ENCODE results near the gene SMOC1.

Gene SMOC1

GRCh38 chr14:69865701-69866365 lies 13.4 kb upstream of the SMOC1 start:
- no peak for DNase-seq

- DNase-seq, result no peak
These were observed 10.8 kb upstream of the SMOC1 start for GRCh38 chr14:69868363-69868963.

GRCh38 chr14:69870613-69871012 lies 8.6 kb upstream of the SMOC1 start:
- no peak for DNase-seq

GRCh38 chr14:69873877-69874780 lies 5.1 kb upstream of the SMOC1 start:
- no peak for DNase-seq

GRCh38 chr14:69876221-69876847 lies 2.9 kb upstream of the SMOC1 start:
- no peak for DNase-seq

- no peak for DNase-seq
These were observed 2.3 kb upstream of the SMOC1 start for GRCh38 chr14:69876848-69877306.

- no peak for DNase-seq
These were observed 1.7 kb upstream of the SMOC1 start for GRCh38 chr14:69877492-69877891.

GRCh38 chr14:69878251-69878650 lies 965 bp upstream of the SMOC1 start:
- no peak for DNase-seq

- DNase-seq, result no peak
These were observed 850 bp downstream of the SMOC1 start for GRCh38 chr14:69880044-69880487.

- DNase-seq, result no peak
These were observed 1.7 kb downstream of the SMOC1 start for GRCh38 chr14:69880893-69881292.

GRCh38 chr14:69882116-69882864 lies 3.1 kb downstream of the SMOC1 start:
- DNase-seq, result no peak

- no peak for DNase-seq
These were observed 3.7 kb downstream of the SMOC1 start for GRCh38 chr14:69882915-69883314.

GRCh38 chr14:69886453-69887242 lies 7.4 kb downstream of the SMOC1 start:
- no peak for DNase-seq

- no peak for DNase-seq
These were observed 8.8 kb downstream of the SMOC1 start for GRCh38 chr14:69887740-69888657.

GRCh38 chr14:69891422-69891821 lies 12.2 kb downstream of the SMOC1 start:
- DNase-seq, result no peak

- DNase-seq, result no peak
These were observed 15.9 kb downstream of the SMOC1 start for GRCh38 chr14:69895109-69895508.

GRCh38 chr14:69896080-69896479 lies 16.9 kb downstream of the SMOC1 start:
- DNase-seq, result no peak

GRCh38 chr14:69896972-69897371 lies 17.8 kb downstream of the SMOC1 start:
- DNase-seq, result no peak

GRCh38 chr14:69900603-69901002 lies 21.4 kb downstream of the SMOC1 start:
- DNase-seq, result no peak

Measured in T-helper 1 cell (primary cell).